Ishikawa (cell line): ENCODE data around the gene PCDHB5.

ENCODE experiments used
- CEBPB ChIP-seq: IDR thresholded peaks from 2 replicates; pipeline ENCODE4 v1.6.1; 2012
- CREB1 ChIP-seq: IDR thresholded peaks from 2 replicates; pipeline ENCODE4 v1.6.1; 2012; ENCODE audit warnings: low read depth
- FOXM1 ChIP-seq: IDR thresholded peaks from 2 replicates; pipeline ENCODE4 v1.6.1; 2012; ENCODE audit warnings: low read depth, borderline replicate concordance
- TAF1 ChIP-seq: IDR thresholded peaks from 2 replicates; pipeline ENCODE4 v1.6.1; 2012; ENCODE audit warnings: low read depth, mild to moderate bottlenecking
- TEAD4 ChIP-seq: IDR thresholded peaks from 2 replicates; pipeline ENCODE4 v1.6.1; 2012
- YY1 ChIP-seq: IDR thresholded peaks from 2 replicates; pipeline ENCODE4 v1.6.1; 2012; ENCODE audit warnings: low read depth
- TF ChIP-seq, protein P1 (sequence below): IDR thresholded peaks from 2 replicates; pipeline ENCODE4 v1.6.1; 2012; ENCODE audit warnings: low read depth, mild to moderate bottlenecking

GRCh38 chr5:141121563-141121962, 13.4 kb upstream of the PCDHB5 start, which contains the start of gene PCDHB4:
- TF ChIP-seq FOXM1 (no peak), TEAD4 (no peak), CEBPB (no peak), TAF1 (no peak), YY1 (no peak), CREB1 (no peak)
- TF ChIP-seq, protein P1, sequence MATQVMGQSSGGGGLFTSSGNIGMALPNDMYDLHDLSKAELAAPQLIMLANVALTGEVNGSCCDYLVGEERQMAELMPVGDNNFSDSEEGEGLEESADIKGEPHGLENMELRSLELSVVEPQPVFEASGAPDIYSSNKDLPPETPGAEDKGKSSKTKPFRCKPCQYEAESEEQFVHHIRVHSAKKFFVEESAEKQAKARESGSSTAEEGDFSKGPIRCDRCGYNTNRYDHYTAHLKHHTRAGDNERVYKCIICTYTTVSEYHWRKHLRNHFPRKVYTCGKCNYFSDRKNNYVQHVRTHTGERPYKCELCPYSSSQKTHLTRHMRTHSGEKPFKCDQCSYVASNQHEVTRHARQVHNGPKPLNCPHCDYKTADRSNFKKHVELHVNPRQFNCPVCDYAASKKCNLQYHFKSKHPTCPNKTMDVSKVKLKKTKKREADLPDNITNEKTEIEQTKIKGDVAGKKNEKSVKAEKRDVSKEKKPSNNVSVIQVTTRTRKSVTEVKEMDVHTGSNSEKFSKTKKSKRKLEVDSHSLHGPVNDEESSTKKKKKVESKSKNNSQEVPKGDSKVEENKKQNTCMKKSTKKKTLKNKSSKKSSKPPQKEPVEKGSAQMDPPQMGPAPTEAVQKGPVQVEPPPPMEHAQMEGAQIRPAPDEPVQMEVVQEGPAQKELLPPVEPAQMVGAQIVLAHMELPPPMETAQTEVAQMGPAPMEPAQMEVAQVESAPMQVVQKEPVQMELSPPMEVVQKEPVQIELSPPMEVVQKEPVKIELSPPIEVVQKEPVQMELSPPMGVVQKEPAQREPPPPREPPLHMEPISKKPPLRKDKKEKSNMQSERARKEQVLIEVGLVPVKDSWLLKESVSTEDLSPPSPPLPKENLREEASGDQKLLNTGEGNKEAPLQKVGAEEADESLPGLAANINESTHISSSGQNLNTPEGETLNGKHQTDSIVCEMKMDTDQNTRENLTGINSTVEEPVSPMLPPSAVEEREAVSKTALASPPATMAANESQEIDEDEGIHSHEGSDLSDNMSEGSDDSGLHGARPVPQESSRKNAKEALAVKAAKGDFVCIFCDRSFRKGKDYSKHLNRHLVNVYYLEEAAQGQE = no peak
